CD14-positive monocyte (primary cell): ENCODE data around the gene RGS19. TPM values are rescaled to one million over a fixed set of nuclear protein-coding genes. Genes with fewer than 3 reads are reported as not detected.

Experiments
- DNase-seq, 3 donors: peaks; one replicate each; pipeline ENCODE4 v3.0.0-alpha.2; 2011 to 2022
- H2AFZ ChIP-seq: 2 replicates; pipeline ENCODE4 v1.6.0; 2012; ENCODE audit warnings: mild to moderate bottlenecking, low read depth, low read length, inconsistent platforms; ENCODE audit not compliant: insufficient read depth, poor library complexity, severe bottlenecking
- H3K27ac ChIP-seq, 2 donors: 1 replicate in 1 of 2; 2 replicates in 1 of 2; pipeline ENCODE4 v1.5.1; 2012 to 2013; ENCODE audit warnings: low read length in 2 of 2, control low read depth in 1 of 2, inconsistent platforms in 1 of 2, low read depth in 1 of 2, mild to moderate bottlenecking in 1 of 2
- H3K27me3 ChIP-seq, 2 donors: one replicate each; pipeline versions ENCODE4 v1.6.0 to v1.6.1; 2011 to 2013; ENCODE audit warnings: low read length in 2 of 2; ENCODE audit not compliant: control insufficient read depth in 2 of 2, insufficient read depth in 2 of 2
- H3K36me3 ChIP-seq, 2 donors: replicated peaks in 1 of 2; 1 replicate in 1 of 2; 2 replicates in 1 of 2; pipeline versions ENCODE4 v1.5.1 to v1.6.1; 2012 to 2013; ENCODE audit warnings: low read length in 2 of 2, control low read depth in 1 of 2, inconsistent platforms in 1 of 2, mild to moderate bottlenecking in 1 of 2; ENCODE audit not compliant: insufficient read depth in 2 of 2, control insufficient read depth in 1 of 2
- H3K4me1 ChIP-seq, 2 donors: 1 replicate in 1 of 2; 2 replicates in 1 of 2; pipeline versions ENCODE4 v1.5.1 to v1.6.1; 2012 to 2013; ENCODE audit warnings: low read length in 2 of 2, control low read depth in 1 of 2, inconsistent platforms in 1 of 2, mild to moderate bottlenecking in 1 of 2, moderate library complexity in 1 of 2; ENCODE audit not compliant: insufficient read depth in 2 of 2, control insufficient read depth in 1 of 2
- H3K4me2 ChIP-seq: replicated peaks from 2 replicates; pipeline ENCODE3; 2012; ENCODE audit warnings: low read length, moderate library complexity, mild to moderate bottlenecking; ENCODE audit not compliant: poor library complexity, severe bottlenecking; ENCODE audit errors: extremely low read depth
- H3K4me3 ChIP-seq, 3 experiments: fragments of 200-600 bp in 1 of 3; sonication (generic) in 1 of 3; replicated peaks in 1 of 3; 1 replicate in 2 of 3; 2 replicates in 1 of 3; pipeline ENCODE4 v1.5.1; 2011 to 2013; ENCODE audit warnings: low read length in 3 of 3, mild to moderate bottlenecking in 3 of 3, control low read depth in 2 of 3, low read depth in 2 of 3, inconsistent platforms in 1 of 3, moderate library complexity in 1 of 3
- H3K79me2 ChIP-seq: 2 replicates; pipeline ENCODE4 v1.6.0; 2012; ENCODE audit warnings: mild to moderate bottlenecking, control low read depth, inconsistent platforms, low read length, moderate library complexity; ENCODE audit not compliant: insufficient read depth
- H3K9ac ChIP-seq: 2 replicates; pipeline ENCODE4 v1.6.0; 2017; ENCODE audit warnings: low read length, mild to moderate bottlenecking; ENCODE audit not compliant: insufficient read depth, poor library complexity, severe bottlenecking
- H3K9me3 ChIP-seq, 2 donors: replicated peaks in 1 of 2; 1 replicate in 1 of 2; 2 replicates in 1 of 2; pipeline versions ENCODE4 v1.5.1 to v1.6.1; 2012 to 2013; ENCODE audit warnings: low read length in 2 of 2, control low read depth in 1 of 2; ENCODE audit not compliant: control insufficient read depth in 1 of 2, insufficient read depth in 1 of 2
- H4K20me1 ChIP-seq: 2 replicates; pipeline ENCODE4 v1.6.0; 2012; ENCODE audit warnings: mild to moderate bottlenecking, low read length, control low read depth, moderate library complexity; ENCODE audit not compliant: insufficient read depth
- H3K27ac Mint-ChIP-seq, 7 donors: one replicate each; pipeline ENCODE4 v1.8.0; 2020; ENCODE audit warnings: mild to moderate bottlenecking in 7 of 7, mixed read lengths in 7 of 7, moderate library complexity in 6 of 7, inconsistent platforms in 2 of 7
- H3K27me3 Mint-ChIP-seq, 3 donors: one replicate each; pipeline ENCODE4 v1.8.0; 2021 to 2022; ENCODE audit warnings: low read depth in 3 of 3, mild to moderate bottlenecking in 3 of 3, mixed read lengths in 3 of 3, moderate library complexity in 3 of 3, inconsistent platforms in 1 of 3
- H3K36me3 Mint-ChIP-seq, 2 donors: one replicate each; pipeline ENCODE4 v1.8.0; 2020; ENCODE audit warnings: mixed read lengths in 2 of 2, inconsistent platforms in 1 of 2, mild to moderate bottlenecking in 1 of 2
- H3K4me1 Mint-ChIP-seq: one replicate; pipeline ENCODE4 v1.8.0; 2020; ENCODE audit warnings: mild to moderate bottlenecking, mixed read lengths
- H3K4me3 Mint-ChIP-seq, 2 donors: one replicate each; pipeline ENCODE4 v1.8.0; 2020; ENCODE audit warnings: mild to moderate bottlenecking in 2 of 2, mixed read lengths in 2 of 2, moderate library complexity in 1 of 2
- H3K9me3 Mint-ChIP-seq, 7 donors: one replicate each; pipeline ENCODE4 v1.8.0; 2020 to 2022; ENCODE audit warnings: mixed read lengths in 7 of 7, mild to moderate bottlenecking in 6 of 7, moderate library complexity in 6 of 7, inconsistent platforms in 2 of 7
- WGBS: methylation state at CpG from one replicate; pipeline ENCODE4 v1.1.5; 2013; ENCODE audit warnings: missing lambda C conversion rate; ENCODE audit not compliant: insufficient coverage; 5-methylcytosine and 5-hydroxymethylcytosine counted together
- intact Hi-C, 2 donors: fragments of 100-400 bp; cut with micrococcal nuclease; formaldehyde crosslinking; loops; one replicate each; pipeline versions ENCODE4 v1.15.0 to v1.15.1; 2023
- polyA plus RNA-seq, 3 donors: library from polyadenylated mRNA; depleted of rRNA in 1 of 3; unstranded in 2 of 3; stranded (reverse) in 1 of 3; fragments of 300-500 nt in 2 of 3; fragments of >200 nt in 1 of 3; fragmentation: Illumina TruSeq in 2 of 3; gene quantifications; 1 replicate in 2 of 3; 2 replicates in 1 of 3; pipeline ENCODE4 v1.2.3, GENCODE V29; 2012 to 2021
- TF ChIP-seq, protein P1 (sequence below): fragments of 200-600 bp; IDR thresholded peaks from one replicate; pipeline ENCODE4 v1.8.0; 2022; ENCODE audit warnings: antibody characterized with exemption, mild to moderate bottlenecking

Gene RGS19
- polyA plus RNA-seq, 3 donors = 235 to 280 (median 244) TPM

DNA sequence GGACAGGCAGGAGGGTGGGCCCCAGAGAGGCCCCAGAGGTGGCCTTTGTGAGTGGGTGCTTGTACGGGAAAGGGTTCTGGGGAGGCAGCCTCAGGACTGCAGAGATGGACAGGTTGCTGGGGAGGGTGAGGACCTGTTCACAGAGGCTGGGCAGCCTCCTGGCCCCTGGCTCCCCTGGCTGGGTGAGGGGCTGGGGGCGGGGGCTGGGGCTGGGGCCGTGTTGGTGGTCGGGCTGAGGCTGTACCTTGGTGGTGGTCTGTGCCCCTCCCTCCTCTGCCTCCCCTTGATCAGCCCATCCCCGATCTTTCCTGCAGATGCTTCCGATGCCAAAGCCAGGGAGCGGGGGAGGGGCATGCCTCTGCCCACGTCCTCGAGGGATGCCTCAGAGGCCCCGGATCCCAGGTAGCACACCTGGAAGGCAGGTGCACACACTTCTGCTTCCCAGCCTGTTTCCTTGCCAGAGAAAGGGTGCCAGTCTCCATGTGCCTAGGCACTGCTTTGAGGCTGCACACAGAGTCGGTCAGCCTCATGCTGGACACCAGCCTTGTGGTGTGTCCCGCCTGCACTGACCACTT, 11.5 kb downstream of the RGS19 start:
- WGBS = 76% methylated on average over 8 of the region's 12 CpGs
- Mint-ChIP-seq H3K36me3 (peaks cover 6 to 11% of the 10 kb centered on the region in 2 donors), H3K4me1 (peaks cover 48% of the 10 kb centered on the region), H3K4me3 (no peak overlapping the region), H3K27me3 (peaks cover 0 to 27% (median 12%) of the 10 kb centered on the region in 3 donors), H3K9me3 (peaks cover 0 to 2% (median 0%) of the 10 kb centered on the region in 7 donors), H3K27ac (peak overlapping the region in 1 of 7 donors; percentile 57)
- TF ChIP-seq, protein P1, sequence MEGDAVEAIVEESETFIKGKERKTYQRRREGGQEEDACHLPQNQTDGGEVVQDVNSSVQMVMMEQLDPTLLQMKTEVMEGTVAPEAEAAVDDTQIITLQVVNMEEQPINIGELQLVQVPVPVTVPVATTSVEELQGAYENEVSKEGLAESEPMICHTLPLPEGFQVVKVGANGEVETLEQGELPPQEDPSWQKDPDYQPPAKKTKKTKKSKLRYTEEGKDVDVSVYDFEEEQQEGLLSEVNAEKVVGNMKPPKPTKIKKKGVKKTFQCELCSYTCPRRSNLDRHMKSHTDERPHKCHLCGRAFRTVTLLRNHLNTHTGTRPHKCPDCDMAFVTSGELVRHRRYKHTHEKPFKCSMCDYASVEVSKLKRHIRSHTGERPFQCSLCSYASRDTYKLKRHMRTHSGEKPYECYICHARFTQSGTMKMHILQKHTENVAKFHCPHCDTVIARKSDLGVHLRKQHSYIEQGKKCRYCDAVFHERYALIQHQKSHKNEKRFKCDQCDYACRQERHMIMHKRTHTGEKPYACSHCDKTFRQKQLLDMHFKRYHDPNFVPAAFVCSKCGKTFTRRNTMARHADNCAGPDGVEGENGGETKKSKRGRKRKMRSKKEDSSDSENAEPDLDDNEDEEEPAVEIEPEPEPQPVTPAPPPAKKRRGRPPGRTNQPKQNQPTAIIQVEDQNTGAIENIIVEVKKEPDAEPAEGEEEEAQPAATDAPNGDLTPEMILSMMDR = no peak
- Histone ChIP-seq H3K4me1 (peaks cover 25 to 44% of the 10 kb centered on the region in 2 donors), H3K79me2 (peaks cover 4% of the 10 kb centered on the region), H3K36me3 (peaks cover 8 to 11% of the 10 kb centered on the region in 2 donors), H3K4me2 (no peak overlapping the region), H4K20me1 (peaks cover 50% of the 10 kb centered on the region), H3K27me3 (no peaks in the 10 kb centered on the region), H3K9me3 (no peaks in the 10 kb centered on the region), H3K9ac (no peak overlapping the region), H3K27ac (no peak overlapping the region), H2AFZ (no peak overlapping the region), H3K4me3 (no peak overlapping the region)
- no peak for DNase-seq
- intact Hi-C loops = loop anchor here in 1 of 2 donors (10.0 kb wide), 1 partner anchor 543 kb away; the partner anchor contains the start of gene PPDPF

DNA sequence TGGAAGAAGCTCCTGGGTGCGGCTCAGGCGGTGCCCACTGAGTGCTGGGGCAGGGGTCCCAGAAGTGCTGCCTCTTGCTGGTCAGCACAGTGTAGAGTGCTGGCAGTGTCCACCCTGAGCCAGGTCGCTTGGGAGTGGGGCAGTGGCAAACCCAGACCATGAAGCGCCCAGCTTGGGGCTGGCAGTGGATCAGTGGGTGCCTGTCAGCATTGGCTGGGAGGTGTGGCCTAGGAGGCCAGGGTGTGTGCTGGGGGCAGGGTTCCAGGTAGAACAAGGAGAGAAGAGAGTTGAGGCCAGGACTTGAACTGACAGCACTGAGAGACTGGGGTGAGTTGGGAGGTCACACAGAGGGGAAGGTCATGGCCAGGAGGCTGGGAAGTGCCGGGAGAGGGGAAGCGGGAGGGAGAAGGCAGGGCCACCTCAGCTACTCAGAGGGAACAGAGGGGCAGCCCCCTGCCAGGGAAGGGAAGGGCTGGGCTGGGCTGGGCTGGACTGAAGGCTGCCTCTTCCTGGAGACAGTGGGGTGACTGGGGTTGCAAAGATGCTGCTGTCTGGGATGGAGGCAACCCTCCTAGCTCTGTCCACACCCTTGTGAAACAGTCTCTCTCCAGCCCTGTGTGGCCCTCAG, 12.2 kb downstream of the RGS19 start:
- no peak for DNase-seq
- Mint-ChIP-seq H3K4me3 (no peak overlapping the region), H3K36me3 (peaks cover 1 to 4% of the 10 kb centered on the region in 2 donors), H3K9me3 (peaks cover 0 to 2% (median 0%) of the 10 kb centered on the region in 7 donors), H3K27me3 (peaks cover 0 to 27% (median 12%) of the 10 kb centered on the region in 3 donors), H3K4me1 (peaks cover 49% of the 10 kb centered on the region), H3K27ac (no peak overlapping the region)
- TF ChIP-seq, protein P1 = no peak
- H4K20me1 ChIP-seq = peaks cover 43% of the 10 kb centered on the region
- H2AFZ ChIP-seq = no peak overlapping the region
- H3K9me3 ChIP-seq = no peaks in the 10 kb centered on the region
- 81% methylated on average over 6 of the region's 6 CpGs for WGBS
- peaks cover 32 to 51% of the 10 kb centered on the region in 2 donors for H3K4me1 ChIP-seq
- H3K9ac ChIP-seq = no peak overlapping the region
- no peak overlapping the region for H3K27ac ChIP-seq
- intact Hi-C loops = loop anchor here in 1 of 2 donors (10.0 kb wide), 1 partner anchor 542 kb away; the partner anchor contains the start of gene PPDPF
- H3K27me3 ChIP-seq = no peaks in the 10 kb centered on the region
- peaks cover 1 to 4% of the 10 kb centered on the region in 2 donors for H3K36me3 ChIP-seq
- no peak overlapping the region for H3K4me2 ChIP-seq
- no peak overlapping the region for H3K4me3 ChIP-seq
- H3K79me2 ChIP-seq = peaks cover 4% of the 10 kb centered on the region
